Germinal center (tissue), 1 donor: Measurements from ENCODE around the gene TFCP2L1.

Experiments
- DNase-seq: peaks from one replicate; pipeline ENCODE4 v3.0.0; 2012; ENCODE audit warnings: mixed read lengths, low spot score

Gene TFCP2L1

DNA sequence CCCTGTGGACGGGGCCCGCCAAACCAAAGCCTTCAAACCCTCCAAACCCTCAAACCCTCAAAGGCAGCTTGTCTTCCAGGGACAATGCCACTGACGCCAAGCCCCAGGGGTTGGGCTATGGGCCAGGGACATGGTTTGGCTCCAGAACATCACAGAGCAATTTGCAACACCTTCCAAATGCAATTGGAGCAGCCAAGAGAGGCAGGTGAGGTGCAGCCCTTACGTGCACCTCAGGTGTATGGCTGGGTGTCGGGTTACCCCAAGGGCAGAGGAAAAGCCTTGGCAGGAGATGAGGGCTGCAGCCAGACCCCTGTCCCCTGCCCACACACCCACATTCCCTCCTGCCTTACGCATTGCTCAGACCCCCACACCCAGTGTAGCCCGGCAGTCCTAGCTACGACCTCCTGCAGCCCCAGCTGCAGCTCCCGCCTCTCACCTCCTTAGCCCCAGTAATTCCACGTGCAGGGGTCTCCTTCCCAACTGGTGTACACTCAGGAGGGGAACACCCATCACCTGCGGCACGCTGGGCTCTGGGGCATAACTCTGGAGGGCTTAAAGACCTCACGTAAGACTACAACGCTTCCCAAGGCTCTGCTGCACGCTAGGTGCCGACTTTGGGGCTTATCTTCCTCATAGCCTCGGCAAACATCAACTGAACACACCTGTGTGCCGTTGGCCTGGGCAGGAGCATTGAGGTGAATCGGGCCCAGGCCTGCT lies 88.7 kb downstream of the TFCP2L1 start:
- DNase-seq, result no peak

GRCh38 chr2:121195036-121195435 lies 90.0 kb downstream of the TFCP2L1 start:
- no peak for DNase-seq

- DNase-seq, result no peak
Observed at GRCh38 chr2:121194626-121195025, 90.4 kb downstream of the TFCP2L1 start.

GRCh38 chr2:121193185-121193584 lies 91.8 kb downstream of the TFCP2L1 start:
- no peak for DNase-seq

- DNase-seq, result no peak
Observed at GRCh38 chr2:121192576-121192975, 92.4 kb downstream of the TFCP2L1 start.

- no peak for DNase-seq
Observed at GRCh38 chr2:121191191-121192170, 93.5 kb downstream of the TFCP2L1 start.

- DNase-seq, result no peak
Observed at GRCh38 chr2:121189661-121190381, 95.2 kb downstream of the TFCP2L1 start.

- DNase-seq, result no peak
Observed at GRCh38 chr2:121189011-121189410, 96.0 kb downstream of the TFCP2L1 start.

GRCh38 chr2:121187982-121188411 lies 97.0 kb downstream of the TFCP2L1 start:
- no peak for DNase-seq

GRCh38 chr2:121187351-121187981 lies 97.5 kb downstream of the TFCP2L1 start:
- no peak for DNase-seq

- DNase-seq, result no peak
Observed at GRCh38 chr2:121186261-121186660, 98.7 kb downstream of the TFCP2L1 start.

DNA sequence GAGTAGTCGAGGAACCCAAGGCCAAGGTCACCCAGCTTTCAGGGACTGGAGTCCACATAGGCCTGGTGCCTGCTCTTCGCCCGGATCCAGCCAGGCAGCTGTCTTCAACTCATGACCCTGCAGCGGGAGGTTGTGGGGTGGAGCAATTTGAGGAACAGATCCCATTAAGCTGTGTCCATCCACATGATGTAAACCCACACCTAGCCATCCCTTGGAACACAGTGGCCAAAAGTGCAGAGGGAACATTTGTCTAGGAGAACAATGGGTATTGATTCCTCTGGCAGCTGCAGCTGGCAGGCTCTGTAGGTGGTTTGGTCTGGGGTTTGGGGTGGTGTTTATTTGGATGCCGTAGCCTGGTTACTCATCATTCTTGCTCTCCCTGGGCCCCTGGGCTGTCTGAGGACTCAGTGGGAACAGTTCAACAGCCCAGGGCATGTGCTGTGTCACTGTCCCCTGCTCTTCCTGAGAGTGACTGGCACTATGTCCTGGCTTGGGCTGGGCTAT lies 99.4 kb downstream of the TFCP2L1 start:
- no peak for DNase-seq

DNA sequence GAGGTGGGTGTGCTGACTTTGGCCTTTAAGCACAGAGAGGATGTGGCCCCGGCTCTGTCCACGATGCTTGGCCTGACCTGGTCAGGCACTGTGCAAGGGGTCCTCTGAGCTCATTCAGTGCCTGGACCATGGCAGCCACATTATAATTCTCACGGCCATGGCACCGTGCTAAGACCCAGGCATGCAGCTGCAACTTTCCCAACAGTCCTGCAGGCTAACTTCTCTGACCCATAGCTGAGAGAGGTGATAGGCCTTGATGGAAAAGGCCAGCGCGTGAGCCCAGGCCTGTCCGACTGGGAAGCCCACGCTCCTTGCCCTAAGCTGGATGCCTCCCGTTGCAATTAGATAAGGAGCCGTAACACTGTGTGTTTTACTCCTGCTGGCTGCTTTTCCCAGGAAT lies 99.9 kb downstream of the TFCP2L1 start:
- no peak for DNase-seq

GRCh38 chr2:121184248-121184862 lies 100.6 kb downstream of the TFCP2L1 start:
- DNase-seq, result no peak

DNA sequence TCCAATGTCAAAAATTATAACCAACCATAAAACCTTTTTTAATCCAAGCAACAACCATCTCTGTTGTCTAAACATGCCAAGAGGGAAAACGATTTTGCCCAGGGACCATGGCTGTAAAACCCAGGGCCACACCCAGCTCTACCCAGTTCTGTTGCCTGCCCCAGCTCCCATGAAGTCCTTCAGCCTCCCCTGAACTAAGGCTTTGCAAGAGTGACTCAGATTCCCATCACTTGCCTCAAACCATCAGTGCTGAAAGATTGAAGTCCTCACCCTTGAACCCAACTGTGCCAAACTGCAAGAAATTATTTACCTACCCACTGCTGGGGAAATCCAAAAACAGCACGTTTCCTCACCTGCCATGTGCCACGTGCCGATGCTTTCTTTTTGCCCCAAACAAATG lies 102.5 kb downstream of the TFCP2L1 start:
- no peak for DNase-seq

DNA sequence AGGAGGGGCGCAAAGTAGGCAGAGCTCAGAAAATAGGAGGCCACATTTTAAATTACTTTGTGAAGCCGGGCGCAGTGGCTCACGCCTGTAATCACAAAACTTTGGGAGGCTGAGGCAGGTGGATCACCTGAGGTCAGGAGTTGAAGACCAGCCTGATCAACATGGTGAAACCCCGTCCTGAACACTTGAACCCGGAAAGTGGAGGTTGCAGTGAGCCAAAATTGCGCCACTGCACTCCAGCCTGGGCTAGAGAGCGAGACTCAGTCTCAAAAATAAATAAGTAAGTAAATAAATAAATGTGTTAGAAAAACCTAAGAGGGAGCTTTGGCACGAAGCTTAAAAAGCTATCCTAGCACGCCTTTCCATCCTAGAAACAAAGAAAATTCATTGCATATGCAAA lies 105.5 kb downstream of the TFCP2L1 start:
- no peak for DNase-seq

- no peak for DNase-seq
Observed at GRCh38 chr2:121178730-121179129, 106.3 kb downstream of the TFCP2L1 start.

- DNase-seq, result no peak
Observed at GRCh38 chr2:121177896-121178295, 107.1 kb downstream of the TFCP2L1 start.

- DNase-seq, result no peak
Observed at GRCh38 chr2:121175326-121175725, 109.7 kb downstream of the TFCP2L1 start.

- DNase-seq, result no peak
Observed at GRCh38 chr2:121173806-121174205, 111.2 kb downstream of the TFCP2L1 start.

DNA sequence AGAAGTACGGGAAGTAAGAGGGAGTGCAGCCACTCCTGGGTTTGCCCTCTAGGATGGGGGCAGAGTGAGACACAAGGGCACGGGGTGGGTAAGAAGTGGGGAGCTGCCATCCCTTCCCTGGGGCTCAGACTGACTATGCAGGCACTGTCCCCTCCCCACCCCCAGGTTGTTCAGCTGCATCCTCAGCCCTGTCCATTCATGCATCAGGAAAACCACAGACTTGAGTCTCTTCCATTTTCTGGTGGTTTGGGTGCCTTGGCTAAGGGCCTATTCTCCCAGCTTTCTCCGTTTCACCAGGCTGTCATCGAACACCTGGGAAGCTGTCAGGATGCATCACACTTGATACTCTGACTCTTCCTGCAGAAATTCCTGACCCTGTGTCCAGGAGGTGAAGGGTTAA lies 111.9 kb downstream of the TFCP2L1 start:
- no peak for DNase-seq
